HuH-7 (cell line): Measurements from ENCODE around the gene C6orf15.

Experiments
- DNase-seq: peaks from one replicate; pipeline ENCODE4 v3.0.0; 2011; ENCODE audit warnings: low spot score

Gene C6orf15

GRCh38 chr6:31107052-31107451 lies 5.3 kb downstream of the C6orf15 start:
- DNase-seq, result no peak

GRCh38 chr6:31103136-31103535 lies 9.2 kb downstream of the C6orf15 start:
- no peak for DNase-seq

GRCh38 chr6:31098449-31098938 lies 13.9 kb downstream of the C6orf15 start:
- DNase-seq, result no peak

- no peak for DNase-seq
Observed at GRCh38 chr6:31096656-31097055, 15.7 kb downstream of the C6orf15 start.

- no peak for DNase-seq
Observed at GRCh38 chr6:31096215-31096614, 16.2 kb downstream of the C6orf15 start.

- no peak for DNase-seq
Observed at GRCh38 chr6:31094389-31094881, 17.9 kb downstream of the C6orf15 start.

GRCh38 chr6:31092769-31093505 lies 19.4 kb downstream of the C6orf15 start:
- DNase-seq, result no peak

GRCh38 chr6:31092238-31092637 lies 20.1 kb downstream of the C6orf15 start:
- no peak for DNase-seq

GRCh38 chr6:31091680-31092079 lies 20.7 kb downstream of the C6orf15 start:
- DNase-seq, result no peak

GRCh38 chr6:31090973-31091364 lies 21.4 kb downstream of the C6orf15 start:
- no peak for DNase-seq

GRCh38 chr6:31090275-31090972 lies 22.0 kb downstream of the C6orf15 start:
- no peak for DNase-seq

GRCh38 chr6:31087494-31088089 lies 24.8 kb downstream of the C6orf15 start:
- peak; percentile 65 for DNase-seq

- no peak for DNase-seq
Observed at GRCh38 chr6:31086788-31087440, 25.5 kb downstream of the C6orf15 start.

GRCh38 chr6:31083742-31084354 lies 28.5 kb downstream of the C6orf15 start:
- no peak for DNase-seq

GRCh38 chr6:31081872-31082271 lies 30.5 kb downstream of the C6orf15 start:
- no peak for DNase-seq

- DNase-seq, result peak; percentile 31
Observed at GRCh38 chr6:31079656-31080261, 32.6 kb downstream of the C6orf15 start.

- no peak for DNase-seq
Observed at GRCh38 chr6:31076611-31077010, 35.8 kb downstream of the C6orf15 start.

- DNase-seq, result no peak
Observed at GRCh38 chr6:31075528-31075927, 36.8 kb downstream of the C6orf15 start.

GRCh38 chr6:31074401-31074800 lies 38.0 kb downstream of the C6orf15 start:
- DNase-seq, result no peak

- DNase-seq, result peak; percentile 61
Observed at GRCh38 chr6:31070711-31071197, 41.6 kb downstream of the C6orf15 start.

- DNase-seq, result peak; percentile 73
Observed at GRCh38 chr6:31068669-31069340, 43.6 kb downstream of the C6orf15 start.
